Nephron (organoid): Measurements from ENCODE around the gene ABCA13.

ENCODE experiments used
- H3K27ac Mint-ChIP-seq, 3 experiments: 2 replicates each; pipeline ENCODE4 v1.8.0; 2020; ENCODE audit warnings: mixed read lengths in 3 of 3, mild to moderate bottlenecking in 2 of 3, moderate library complexity in 1 of 3
- H3K27me3 Mint-ChIP-seq: 2 replicates; pipeline ENCODE4 v1.8.0; 2021; ENCODE audit warnings: low read depth, mild to moderate bottlenecking, moderate library complexity, mixed read lengths
- H3K36me3 Mint-ChIP-seq: 2 replicates; pipeline ENCODE4 v1.8.0; 2020; ENCODE audit warnings: low read depth, mixed read lengths
- H3K4me1 Mint-ChIP-seq: 2 replicates; pipeline ENCODE4 v1.8.0; 2020; ENCODE audit warnings: mixed read lengths
- H3K4me3 Mint-ChIP-seq, 3 experiments: 2 replicates each; pipeline ENCODE4 v1.8.0; 2020; ENCODE audit warnings: mild to moderate bottlenecking in 3 of 3, mixed read lengths in 3 of 3, moderate library complexity in 2 of 3
- H3K9me3 Mint-ChIP-seq: 2 replicates; pipeline ENCODE4 v1.8.0; 2020; ENCODE audit warnings: mixed read lengths
- CTCF ChIP-seq, 3 experiments: fragments of 200-600 bp; sonication (generic); IDR thresholded peaks; one replicate each; pipeline ENCODE4 v1.5.0; 2021; ENCODE audit warnings: antibody characterized with exemption in 3 of 3; ENCODE audit not compliant: unreplicated experiment in 3 of 3

ABCA13 gene

GRCh38 chr7:48551652-48552051 is 380.4 kb downstream of the ABCA13 start:
- Mint-ChIP-seq H3K36me3 (no peaks in the 10 kb centered on the region), H3K4me1 (no peaks in the 10 kb centered on the region), H3K9me3 (peaks cover 9% of the 10 kb centered on the region), H3K4me3 (no peak overlapping the region), H3K27ac (no peak overlapping the region), H3K27me3 (peaks cover 3% of the 10 kb centered on the region)
- no peak for TF ChIP-seq CTCF (IDR thresholded peaks at IDR 0.05; ENCODE audit: unreplicated experiment in 3 of 3)

GRCh38 chr7:48563334-48563733 is 392.1 kb downstream of the ABCA13 start:
- H3K36me3 Mint-ChIP-seq: no peaks in the 10 kb centered on the region

GRCh38 chr7:48575516-48575915 is 404.3 kb downstream of the ABCA13 start:
- peaks cover 12% of the 10 kb centered on the region for H3K9me3 Mint-ChIP-seq
- H3K27me3 Mint-ChIP-seq: no peaks in the 10 kb centered on the region
- no peak for TF ChIP-seq CTCF (IDR thresholded peaks at IDR 0.05; ENCODE audit: unreplicated experiment in 3 of 3)
- no peak overlapping the region for H3K27ac Mint-ChIP-seq
- H3K4me3 Mint-ChIP-seq: no peak overlapping the region
- H3K4me1 Mint-ChIP-seq: peaks cover under 1% of the 10 kb centered on the region
- H3K36me3 Mint-ChIP-seq: no peaks in the 10 kb centered on the region

More at GRCh38 chr7:48563334-48563733, 392.1 kb downstream of the ABCA13 start:
- H3K4me1 Mint-ChIP-seq: no peaks in the 10 kb centered on the region
- H3K4me3 Mint-ChIP-seq: no peak overlapping the region
- TF ChIP-seq CTCF (IDR thresholded peaks at IDR 0.05; ENCODE audit: unreplicated experiment in 3 of 3): no peak
- H3K27me3 Mint-ChIP-seq: no peaks in the 10 kb centered on the region
- peaks cover 2% of the 10 kb centered on the region for H3K9me3 Mint-ChIP-seq
- no peak overlapping the region for H3K27ac Mint-ChIP-seq

GRCh38 chr7:48587475-48587874 is 416.2 kb downstream of the ABCA13 start:
- H3K36me3 Mint-ChIP-seq: no peaks in the 10 kb centered on the region
- TF ChIP-seq CTCF (IDR thresholded peaks at IDR 0.05; ENCODE audit: unreplicated experiment in 3 of 3): no peak
- no peak overlapping the region for H3K27ac Mint-ChIP-seq
- peaks cover 5% of the 10 kb centered on the region for H3K4me1 Mint-ChIP-seq
- H3K4me3 Mint-ChIP-seq: no peak overlapping the region
- H3K27me3 Mint-ChIP-seq: no peaks in the 10 kb centered on the region
- no peaks in the 10 kb centered on the region for H3K9me3 Mint-ChIP-seq

- H3K36me3 Mint-ChIP-seq: no peaks in the 10 kb centered on the region
- no peaks in the 10 kb centered on the region for H3K27me3 Mint-ChIP-seq
- no peak for TF ChIP-seq CTCF (IDR thresholded peaks at IDR 0.05; ENCODE audit: unreplicated experiment in 3 of 3)
- no peaks in the 10 kb centered on the region for H3K9me3 Mint-ChIP-seq
- no peak overlapping the region for H3K27ac Mint-ChIP-seq
- H3K4me3 Mint-ChIP-seq: no peak overlapping the region
- H3K4me1 Mint-ChIP-seq: peaks cover 12% of the 10 kb centered on the region
Measured at GRCh38 chr7:48594349-48594748, 423.1 kb downstream of the ABCA13 start.

- Mint-ChIP-seq H3K27ac (peak overlapping the region in 1 of 3 experiments; percentile 37), H3K4me1 (peaks cover 12% of the 10 kb centered on the region), H3K9me3 (no peaks in the 10 kb centered on the region), H3K27me3 (no peaks in the 10 kb centered on the region), H3K36me3 (no peaks in the 10 kb centered on the region), H3K4me3 (no peak overlapping the region)
- TF ChIP-seq CTCF (IDR thresholded peaks at IDR 0.05; ENCODE audit: unreplicated experiment in 3 of 3): no peak
Measured at GRCh38 chr7:48595756-48596155, 424.5 kb downstream of the ABCA13 start.
